ENCODE data around the gene RAD54L2. TPM values are rescaled to one million over a fixed set of nuclear protein-coding genes. Genes with fewer than 3 reads are reported as not detected.
A peak's percentile ranks its signal among the peaks of the same experiment; 100 is the strongest.

The RAD54L2 gene
- total RNA-seq (ENCODE audit: low replicate concordance): 19.2 and 20.2 TPM in 2 replicates

DNA sequence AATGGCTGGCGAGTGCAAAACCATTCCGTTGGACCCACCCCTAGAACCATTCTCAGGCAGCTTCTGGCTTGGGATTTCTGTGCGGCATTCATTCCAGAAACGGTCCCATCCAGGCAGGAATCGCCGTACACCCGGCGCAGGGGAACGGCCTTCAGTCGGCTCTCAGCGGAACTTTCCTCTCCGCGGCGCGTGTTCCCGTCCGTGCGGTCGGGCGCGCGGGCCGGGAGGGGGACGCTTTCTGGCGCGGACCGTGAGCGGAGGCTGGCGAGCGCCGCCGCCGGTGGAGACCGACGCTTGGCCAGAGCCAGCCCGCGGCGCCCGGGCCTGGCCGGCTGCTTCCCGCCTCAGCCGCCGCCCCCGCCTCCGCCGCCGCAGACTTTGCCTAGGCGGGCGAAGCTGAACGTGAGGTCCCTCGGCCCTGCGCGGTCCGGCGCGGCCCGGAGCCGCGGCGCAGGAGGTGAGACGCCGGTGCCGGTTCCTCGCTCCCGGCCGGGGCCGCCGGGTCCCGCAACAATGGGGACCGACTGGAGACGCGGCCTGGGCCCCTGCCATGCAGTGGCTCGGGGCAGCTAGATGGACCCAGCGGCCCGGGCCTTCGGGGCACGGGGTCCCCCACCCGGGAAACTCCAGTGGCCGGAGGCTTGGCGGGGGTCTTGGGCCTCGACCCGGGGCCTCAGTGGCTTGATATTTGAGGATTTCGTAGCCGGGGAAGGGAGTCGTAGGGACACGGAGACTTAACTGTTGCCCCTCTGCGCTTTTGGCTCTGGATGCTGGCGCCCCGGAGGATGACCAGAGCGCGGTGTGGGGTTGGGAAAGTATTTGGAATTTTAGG is at the start of gene RAD54L2:
Gene RAD54L2, plus strand, starts transcription at position 261 of the 832 bp plus-strand sequence. CDS start 51,702 bp downstream, outside the sequence.
- peak; percentile 83 for DNase-seq (ENCODE audit: low read depth)
- TF ChIP-seq, protein P1, sequence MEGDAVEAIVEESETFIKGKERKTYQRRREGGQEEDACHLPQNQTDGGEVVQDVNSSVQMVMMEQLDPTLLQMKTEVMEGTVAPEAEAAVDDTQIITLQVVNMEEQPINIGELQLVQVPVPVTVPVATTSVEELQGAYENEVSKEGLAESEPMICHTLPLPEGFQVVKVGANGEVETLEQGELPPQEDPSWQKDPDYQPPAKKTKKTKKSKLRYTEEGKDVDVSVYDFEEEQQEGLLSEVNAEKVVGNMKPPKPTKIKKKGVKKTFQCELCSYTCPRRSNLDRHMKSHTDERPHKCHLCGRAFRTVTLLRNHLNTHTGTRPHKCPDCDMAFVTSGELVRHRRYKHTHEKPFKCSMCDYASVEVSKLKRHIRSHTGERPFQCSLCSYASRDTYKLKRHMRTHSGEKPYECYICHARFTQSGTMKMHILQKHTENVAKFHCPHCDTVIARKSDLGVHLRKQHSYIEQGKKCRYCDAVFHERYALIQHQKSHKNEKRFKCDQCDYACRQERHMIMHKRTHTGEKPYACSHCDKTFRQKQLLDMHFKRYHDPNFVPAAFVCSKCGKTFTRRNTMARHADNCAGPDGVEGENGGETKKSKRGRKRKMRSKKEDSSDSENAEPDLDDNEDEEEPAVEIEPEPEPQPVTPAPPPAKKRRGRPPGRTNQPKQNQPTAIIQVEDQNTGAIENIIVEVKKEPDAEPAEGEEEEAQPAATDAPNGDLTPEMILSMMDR (IDR thresholded peaks at IDR 0.05; ENCODE audit: insufficient read depth, low read length): no peak
- H3K4me3 ChIP-seq (ENCODE audit: low read depth, low read length): peak within 1 kb of the TSS; percentile 84

DNA sequence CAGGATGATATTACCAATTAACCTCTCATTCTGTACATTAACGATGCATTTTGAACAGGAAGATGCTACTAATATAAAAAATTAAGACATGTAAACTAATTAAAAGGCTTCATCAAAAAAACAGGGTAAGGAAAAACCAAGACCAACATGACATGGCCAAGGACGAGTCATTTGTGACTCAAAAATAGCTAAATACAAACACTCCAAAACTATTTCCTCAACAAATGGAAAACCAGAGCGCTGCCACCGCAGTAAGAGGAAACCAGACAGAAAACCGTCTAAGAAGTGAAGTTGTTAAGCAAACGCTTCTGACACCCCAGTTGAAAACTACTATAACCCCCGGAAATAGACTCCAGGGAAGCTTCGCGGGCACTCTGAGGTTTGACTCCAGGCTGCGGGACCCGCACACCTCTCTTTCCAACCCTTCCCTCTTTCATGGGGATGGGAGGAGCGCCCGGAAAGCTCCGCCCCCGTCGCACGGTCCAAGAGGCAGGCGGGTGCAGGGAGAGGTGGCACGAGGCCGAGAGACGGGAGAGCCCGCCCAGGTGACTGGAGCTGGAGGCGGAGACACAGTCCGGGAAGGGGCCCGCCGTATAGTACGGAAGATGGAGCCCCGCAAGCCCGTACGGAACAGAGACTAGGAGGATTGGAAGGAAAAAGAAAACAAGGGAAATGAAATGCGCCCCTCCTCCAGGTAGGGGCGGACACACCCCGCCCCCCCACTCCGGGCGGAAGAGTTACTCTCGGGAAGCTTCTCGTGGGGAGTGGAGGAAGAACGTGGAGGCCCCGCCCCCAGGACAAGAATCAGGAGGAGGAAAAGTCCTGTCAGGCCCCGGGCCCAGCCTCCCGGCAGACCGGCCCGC is 39.4 kb upstream of the RAD54L2 start:
- peak overlapping the region; percentile 67 for H3K4me3 ChIP-seq (ENCODE audit: low read depth, low read length)
- DNase-seq (ENCODE audit: low read depth): peak; percentile 88
- TF ChIP-seq, protein P1 (IDR thresholded peaks at IDR 0.05; ENCODE audit: insufficient read depth, low read length): no peak

- H3K4me3 ChIP-seq (ENCODE audit: low read depth, low read length): no peak overlapping the region
- TF ChIP-seq, protein P1 (IDR thresholded peaks at IDR 0.05; ENCODE audit: insufficient read depth, low read length): no peak
- DNase-seq (ENCODE audit: low read depth): no peak
Observed at GRCh38 chr3:51500632-51501131, 37.8 kb upstream of the RAD54L2 start.

DNA sequence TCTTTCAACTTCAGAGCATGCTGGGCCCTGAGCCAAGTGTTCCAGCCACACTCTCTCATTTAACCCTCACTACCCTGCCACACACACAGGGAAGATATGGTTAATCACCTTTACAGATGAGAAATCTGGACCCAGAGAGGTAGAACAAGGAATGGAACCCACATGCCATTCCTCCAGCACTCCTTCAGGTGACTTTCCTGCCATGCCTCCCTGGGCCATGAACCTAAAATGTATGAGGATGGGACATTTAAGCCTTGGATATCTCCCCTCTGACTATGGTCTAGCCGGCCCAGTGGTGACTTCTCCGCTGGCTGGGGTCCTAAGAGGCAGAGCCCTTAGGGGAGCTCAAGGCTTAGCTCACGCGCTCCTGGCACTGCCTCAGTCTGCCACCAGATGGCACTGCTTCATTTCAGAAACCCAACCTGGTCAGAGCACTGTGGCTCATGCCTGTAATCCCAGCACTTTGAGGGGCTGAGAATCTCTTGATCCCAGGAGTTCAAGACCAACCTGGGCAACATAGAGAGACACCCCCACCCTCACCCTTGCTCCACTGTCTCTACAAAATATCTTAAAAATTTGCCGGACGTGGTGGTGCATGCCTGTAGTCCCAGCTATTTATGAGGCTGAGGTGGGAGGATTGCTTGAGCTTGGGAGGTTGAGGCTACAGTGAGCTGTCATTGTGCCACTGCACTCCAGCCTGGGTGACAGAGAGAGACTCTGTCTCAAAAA is 36.5 kb upstream of the RAD54L2 start:
- DNase-seq (ENCODE audit: low read depth): peak; percentile 82

DNA sequence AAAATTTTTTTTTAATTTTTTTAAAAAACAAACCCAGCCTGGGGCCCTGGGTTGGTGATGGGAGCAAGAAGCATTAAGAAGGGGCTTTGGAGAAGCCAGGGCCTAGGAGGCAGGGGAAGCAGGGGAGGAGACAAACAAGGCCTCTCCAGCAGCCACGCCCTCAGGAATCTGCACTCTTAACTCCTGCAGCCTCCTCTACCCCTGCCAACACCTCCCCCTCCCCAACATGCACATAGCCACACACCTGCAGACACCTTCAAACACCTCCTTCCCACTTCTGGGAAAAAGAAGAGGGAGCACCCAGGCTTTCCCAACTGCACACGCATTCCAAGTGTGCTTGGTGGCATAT is 36.0 kb upstream of the RAD54L2 start:
- H3K4me3 ChIP-seq (ENCODE audit: low read depth, low read length): no peak overlapping the region
- no peak for DNase-seq (ENCODE audit: low read depth)
- TF ChIP-seq, protein P1 (IDR thresholded peaks at IDR 0.05; ENCODE audit: insufficient read depth, low read length): no peak

More for the DNA sequence above, 36.5 kb upstream of the RAD54L2 start:
- H3K4me3 ChIP-seq (ENCODE audit: low read depth, low read length): no peak overlapping the region
- TF ChIP-seq, protein P1 (IDR thresholded peaks at IDR 0.05; ENCODE audit: insufficient read depth, low read length): peak; percentile 93

DNA sequence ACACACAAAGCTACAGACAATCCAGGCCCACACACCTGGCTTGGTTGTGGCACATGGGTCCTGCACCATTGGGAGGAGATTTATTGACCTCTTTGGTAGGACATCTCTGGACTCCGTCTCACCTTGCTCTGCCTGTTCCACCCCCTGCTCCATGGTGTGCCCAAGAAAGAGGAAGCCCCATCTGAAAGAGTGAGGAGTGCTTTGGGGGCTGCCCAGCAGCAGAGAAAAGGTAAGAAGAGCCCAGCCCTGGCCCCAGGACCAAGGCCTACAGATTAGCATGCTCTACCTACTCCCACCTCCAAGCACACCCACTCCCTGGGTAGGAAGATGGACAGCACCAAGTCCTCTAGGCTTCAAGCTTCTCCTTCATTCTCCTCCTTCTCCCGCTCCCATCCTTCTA is 35.5 kb upstream of the RAD54L2 start:
- DNase-seq (ENCODE audit: low read depth): no peak
- TF ChIP-seq, protein P1 (IDR thresholded peaks at IDR 0.05; ENCODE audit: insufficient read depth, low read length): no peak
- H3K4me3 ChIP-seq (ENCODE audit: low read depth, low read length): no peak overlapping the region
